ENCODE data around the gene LNX1. TPM values are rescaled to one million over a fixed set of nuclear protein-coding genes. Genes with fewer than 3 reads are reported as not detected.

The LNX1 gene
- total and polyA plus RNA-seq, 2 of the 8 experiments (the other 6 are each of a cell fraction or from before 2014, with no cell fraction given), result 2.7 to 3.8 TPM

DNA sequence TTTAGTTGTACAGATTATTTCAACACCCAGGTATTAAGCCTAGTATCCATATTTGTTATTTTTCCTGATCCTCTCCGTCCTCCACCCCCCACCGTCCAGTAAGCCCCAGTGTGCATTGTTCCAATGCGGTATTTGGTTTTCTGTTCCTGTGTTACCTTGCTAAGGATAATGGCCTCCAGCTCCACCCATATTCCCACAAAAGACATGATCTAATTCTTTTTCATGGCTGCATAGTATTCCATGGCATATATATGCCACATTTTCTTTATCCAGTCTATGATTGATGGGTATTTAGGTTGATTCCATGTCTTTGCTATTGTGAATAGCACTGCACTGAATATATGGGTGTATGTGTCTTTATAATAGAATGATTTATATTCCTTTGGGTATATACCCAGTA, 22.1 kb upstream of the LNX1 start:
- no peaks in the 10 kb centered on the region for H3K79me1 ChIP-seq (ENCODE audit: low read depth, low read length)
- H3K27me3 ChIP-seq (replicated peaks in 1 of 4; ENCODE audit: control insufficient read depth in 3 of 4, extremely low read depth in 1 of 4, insufficient read depth in 3 of 4, low read length in 3 of 4), result no peaks in the 10 kb centered on the region
- H3K56ac ChIP-seq (replicated peaks; ENCODE audit: insufficient read length, low read depth, low read length), result no peak overlapping the region
- H3K4me1 ChIP-seq (replicated peaks in 1 of 4; ENCODE audit: control insufficient read depth in 3 of 4, insufficient read depth in 4 of 4, low read length in 3 of 4), result no peaks in the 10 kb centered on the region
- H4K8ac ChIP-seq (ENCODE audit: extremely low read depth, insufficient read depth, low read length), result no peak overlapping the region
- ChIA-PET CTCF (ENCODE audit: partially characterized antibody) (no interaction called here), POLR2A (ENCODE audit: partially characterized antibody) (no interaction called here)
- H3K27ac ChIP-seq (ENCODE audit: low read depth, low read length), result no peak overlapping the region
- H2AK5ac ChIP-seq (ENCODE audit: low read depth, low read length), result no peak overlapping the region
- no peak overlapping the region for H2BK15ac ChIP-seq (ENCODE audit: low read length)
- H3K4ac ChIP-seq (replicated peaks; ENCODE audit: insufficient read length, low read depth, low read length), result no peak overlapping the region
- TF ChIP-seq TEAD4 (IDR thresholded peaks at IDR 0.05; ENCODE audit: low read depth, low read length) (no peak), CHD2 (IDR thresholded peaks at IDR 0.05; ENCODE audit: low read length) (no peak), KDM1A (IDR thresholded peaks at IDR 0.05; ENCODE audit: borderline replicate concordance, low read length) (peak; percentile 81; the same call in 1 of the 2 replicates)
- no peaks in the 10 kb centered on the region; the same call in 1 of the 2 replicates for H3K23me2 ChIP-seq (ENCODE audit: low read depth, low read length)
- no peak overlapping the region for H4K91ac ChIP-seq (replicated peaks; ENCODE audit: insufficient read length, low read length)
- H3K14ac ChIP-seq (ENCODE audit: insufficient read length), result no peak overlapping the region
- no peak for FAIRE-seq
- 90% methylated on average over 3 of the region's 3 CpGs; no CpG with 5 or more reads in 1 of the 2 experiments for WGBS, 2 experiments (ENCODE audit: extremely low coverage in 1 of 2, insufficient coverage in 1 of 2, insufficient read length in 1 of 2, insufficient replicate concordance in 2 of 2, low coverage in 1 of 2, low lambda C conversion rate in 2 of 2, missing lambda C conversion rate in 1 of 2)
- H3K79me2 ChIP-seq (ENCODE audit: control insufficient read depth in 1 of 2, insufficient read depth in 2 of 2, low read length in 2 of 2), result no peaks in the 10 kb centered on the region
- H4K5ac ChIP-seq (ENCODE audit: insufficient read length, low read depth, low read length), result no peak overlapping the region
- no peaks in the 10 kb centered on the region for H4K20me1 ChIP-seq (replicated peaks in 1 of 2; ENCODE audit: control insufficient read depth in 1 of 2, insufficient read depth in 2 of 2, low read length in 2 of 2)
- no peak for DNase-seq (ENCODE audit: low read depth in 1 of 2, low spot score in 2 of 2)
- H3K4me2 ChIP-seq (ENCODE audit: insufficient read depth in 1 of 2, low read depth in 2 of 2, low read length in 2 of 2), result no peak overlapping the region
- no peak overlapping the region for H2BK20ac ChIP-seq (ENCODE audit: low read length)
- H2AFZ ChIP-seq (ENCODE audit: low read length), result no peak overlapping the region
- H3K4me3 ChIP-seq (ENCODE audit: extremely low read depth in 1 of 4, insufficient read depth in 2 of 4, low read depth in 3 of 4, low read length in 4 of 4), result no peak overlapping the region
- 0 out of 4 replicates have a peak, but pooled peaks cover 0 to 4% of the 10 kb centered on the region in 2 experiments for H3K9me3 ChIP-seq (ENCODE audit: insufficient read depth in 2 of 2, low read depth in 1 of 2, low read length in 1 of 2)
- H2BK12ac ChIP-seq (ENCODE audit: low read depth, low read length), result no peak overlapping the region
- no peak overlapping the region for H2BK5ac ChIP-seq (ENCODE audit: low read depth, low read length)
- H3K9ac ChIP-seq (replicated peaks in 1 of 4; ENCODE audit: extremely low read depth in 1 of 4, low read depth in 3 of 4, low read length in 3 of 4), result no peak overlapping the region
- no peak overlapping the region for H3K23ac ChIP-seq (ENCODE audit: insufficient read length)
- no peaks in the 10 kb centered on the region for H3K36me3 ChIP-seq (ENCODE audit: control insufficient read depth in 2 of 4, insufficient read depth in 4 of 4, low read length in 3 of 4)
- no peak overlapping the region for H2BK120ac ChIP-seq (replicated peaks; ENCODE audit: low read depth, low read length)
- no peak overlapping the region for H3K18ac ChIP-seq (ENCODE audit: extremely low read depth, low read length)

Data from H1 (cell line).